CD4-positive, alpha-beta T cell (primary cell): ENCODE results near the gene CLEC10A. TPM values are rescaled to one million over a fixed set of nuclear protein-coding genes. Genes with fewer than 3 reads are reported as not detected.

Experiments
- ATAC-seq: fragments of 200-7000 bp; cut with Tn5 transposase; one replicate; pipeline ENCODE4 v1.10.0; 2022; ENCODE audit warnings: mild to moderate bottlenecking; ENCODE audit not compliant: poor library complexity
- CTCF ChIA-PET: fragments of 350-600 bp; sonication (Branson Sonifier 250); formaldehyde crosslinking; loops from one replicate; lab custom pipeline; 2021; ENCODE audit warnings: antibody characterized with exemption, inconsistent platforms; lab: Charles Lee
- POLR2A ChIA-PET: fragments of 350-600 bp; sonication (Branson Sonifier 250); formaldehyde crosslinking; loops from one replicate; lab custom pipeline; 2021; ENCODE audit warnings: antibody characterized with exemption, inconsistent platforms; lab: Charles Lee
- DNase-seq, 14 experiments: peaks; one replicate each; pipeline ENCODE4 v3.0.0-alpha.2; 2013 to 2020; ENCODE audit warnings: mixed read lengths in 2 of 14
- H3K27ac ChIP-seq, 2 donors: one replicate each; pipeline versions ENCODE4 v1.5.1 to v1.7.0; 2013; ENCODE audit warnings: low read length in 2 of 2, low read depth in 1 of 2, mild to moderate bottlenecking in 1 of 2
- H3K27me3 ChIP-seq, 2 experiments: 1 replicate in 1 of 2; 2 replicates in 1 of 2; pipeline versions ENCODE4 v1.6.1 to v1.7.0; 2013; ENCODE audit warnings: low read length in 2 of 2, control low read depth in 1 of 2, mild to moderate bottlenecking in 1 of 2, moderate library complexity in 1 of 2; ENCODE audit not compliant: insufficient read depth in 2 of 2, control insufficient read depth in 1 of 2
- H3K36me3 ChIP-seq: one replicate; pipeline ENCODE4 v1.6.1; 2013; ENCODE audit warnings: low read length, control low read depth; ENCODE audit not compliant: insufficient read depth
- H3K4me1 ChIP-seq: one replicate; pipeline ENCODE4 v1.6.1; 2013; ENCODE audit warnings: low read length, control low read depth; ENCODE audit not compliant: insufficient read depth
- H3K4me3 ChIP-seq: one replicate; pipeline ENCODE4 v1.5.1; 2013; ENCODE audit warnings: mild to moderate bottlenecking, low read length, moderate library complexity
- H3K9me3 ChIP-seq, 2 experiments: 1 replicate in 1 of 2; 2 replicates in 1 of 2; pipeline versions ENCODE4 v1.6.1 to v1.7.0; 2013; ENCODE audit warnings: low read length in 2 of 2, mild to moderate bottlenecking in 2 of 2, control low read depth in 1 of 2, moderate library complexity in 1 of 2; ENCODE audit not compliant: control insufficient read depth in 1 of 2, insufficient read depth in 1 of 2
- H3K27ac Mint-ChIP-seq: one replicate; pipeline ENCODE4 v1.8.0; 2020; ENCODE audit warnings: mixed read lengths
- H3K27me3 Mint-ChIP-seq: one replicate; pipeline ENCODE4 v1.8.0; 2021; ENCODE audit warnings: mixed read lengths
- H3K36me3 Mint-ChIP-seq: one replicate; pipeline ENCODE4 v1.8.0; 2021; ENCODE audit warnings: low read depth, mixed read lengths
- H3K4me1 Mint-ChIP-seq: one replicate; pipeline ENCODE4 v1.8.0; 2021; ENCODE audit warnings: low read depth, mixed read lengths
- H3K4me3 Mint-ChIP-seq: one replicate; pipeline ENCODE4 v1.8.0; 2020; ENCODE audit warnings: mild to moderate bottlenecking, mixed read lengths
- H3K9me3 Mint-ChIP-seq: one replicate; pipeline ENCODE4 v1.8.0; 2020; ENCODE audit warnings: mixed read lengths
- intact Hi-C, 2 experiments: fragments of 100-400 bp; cut with DNase I in 1 of 2; cut with micrococcal nuclease in 1 of 2; formaldehyde crosslinking; loops; one replicate each; pipeline versions ENCODE4 v1.15.1 to v1.9.0; 2023 to 2025; cut with DNase I, micrococcal nuclease
- total RNA-seq, 174 experiments: library from RNA in 2 of 174; stranded (reverse) in 2 of 174; gene quantifications; one replicate each; pipeline ENCODE4 v1.2.3 and lab custom pipeline; 2021 to 2026
- TF ChIP-seq, protein P1 (sequence below): fragments of 200-600 bp; IDR thresholded peaks from one replicate; pipeline ENCODE4 v1.8.0; 2022; ENCODE audit warnings: antibody characterized with exemption, mild to moderate bottlenecking

The CLEC10A gene
- total RNA-seq, 2 experiments from 2014 or later, result 0.59 to 0.96 TPM

DNA sequence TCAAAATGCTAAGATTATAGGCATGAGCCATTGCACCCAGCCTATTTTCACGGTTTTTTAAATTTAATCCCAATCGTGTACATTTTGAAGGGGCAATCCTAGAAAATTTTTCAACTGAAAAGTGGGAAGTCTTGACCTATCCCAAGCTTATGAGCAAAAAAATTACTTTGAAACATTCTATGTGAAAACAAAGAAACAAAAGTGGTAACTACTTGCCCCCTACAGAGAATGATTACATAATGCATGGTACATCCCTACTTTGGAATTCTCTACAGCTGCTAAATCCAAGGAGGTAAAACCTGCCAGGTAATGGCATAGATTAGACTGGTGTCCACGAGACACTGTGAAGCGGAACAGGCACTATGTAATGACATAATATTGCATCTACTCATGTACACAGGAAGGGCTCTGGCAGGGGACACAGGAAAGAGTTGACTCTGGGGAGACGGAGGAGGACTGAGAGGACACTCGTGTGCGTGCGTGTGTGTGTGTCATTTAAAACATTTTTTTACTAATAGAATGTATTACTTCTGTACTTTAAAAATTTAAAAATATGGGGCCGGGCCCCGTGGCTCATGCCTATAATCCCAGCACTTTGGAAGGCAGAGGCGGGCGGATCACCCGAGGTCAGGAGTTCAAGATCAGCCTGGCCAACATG is 18.9 kb upstream of the CLEC10A start:
- H3K27me3 ChIP-seq, result no peaks in the 10 kb centered on the region
- H3K4me1 ChIP-seq, result no peaks in the 10 kb centered on the region
- intact Hi-C loops, result loop anchor here in 1 of 2 experiments (5.0 kb wide), 1 partner anchor 37 kb away; no protein-coding TSS in a partner anchor

DNA sequence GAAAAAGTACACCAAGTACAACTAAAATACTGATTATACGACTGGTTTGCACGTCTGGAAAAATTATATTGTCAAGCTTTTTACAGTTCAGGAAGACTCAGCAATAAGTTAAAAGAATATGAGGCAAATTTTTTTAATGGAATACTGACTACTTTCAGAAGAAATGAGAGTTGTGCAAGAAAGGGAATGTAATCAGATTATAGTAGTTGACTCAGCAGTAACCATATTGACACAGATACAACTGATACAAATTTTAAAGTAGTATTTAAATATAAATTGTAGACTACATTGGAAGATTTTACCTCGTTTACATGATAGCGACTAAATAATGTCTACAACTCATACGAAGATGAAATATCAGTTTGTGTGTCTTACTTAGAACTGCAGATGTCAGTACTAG is 17.9 kb upstream of the CLEC10A start:
- Mint-ChIP-seq H3K27me3 (peaks cover 17% of the 10 kb centered on the region), H3K27ac (no peak overlapping the region), H3K4me1 (peaks cover 11% of the 10 kb centered on the region), H3K4me3 (no peak overlapping the region), H3K9me3 (no peaks in the 10 kb centered on the region), H3K36me3 (no peaks in the 10 kb centered on the region)
- ChIA-PET CTCF (interaction anchor here (0.6 kb wide), 1 partner anchor 13 kb away, joined by 3 read pairs; no protein-coding TSS in a partner anchor), POLR2A (interaction anchor here (0.7 kb wide), 1 partner anchor 255 kb away, joined by 3 read pairs; no protein-coding TSS in a partner anchor)
- intact Hi-C loops, result loop anchor here in 1 of 2 experiments (5.0 kb wide), 1 partner anchor 36 kb away; no protein-coding TSS in a partner anchor
- H3K4me3 ChIP-seq, result no peak overlapping the region
- TF ChIP-seq, protein P1, sequence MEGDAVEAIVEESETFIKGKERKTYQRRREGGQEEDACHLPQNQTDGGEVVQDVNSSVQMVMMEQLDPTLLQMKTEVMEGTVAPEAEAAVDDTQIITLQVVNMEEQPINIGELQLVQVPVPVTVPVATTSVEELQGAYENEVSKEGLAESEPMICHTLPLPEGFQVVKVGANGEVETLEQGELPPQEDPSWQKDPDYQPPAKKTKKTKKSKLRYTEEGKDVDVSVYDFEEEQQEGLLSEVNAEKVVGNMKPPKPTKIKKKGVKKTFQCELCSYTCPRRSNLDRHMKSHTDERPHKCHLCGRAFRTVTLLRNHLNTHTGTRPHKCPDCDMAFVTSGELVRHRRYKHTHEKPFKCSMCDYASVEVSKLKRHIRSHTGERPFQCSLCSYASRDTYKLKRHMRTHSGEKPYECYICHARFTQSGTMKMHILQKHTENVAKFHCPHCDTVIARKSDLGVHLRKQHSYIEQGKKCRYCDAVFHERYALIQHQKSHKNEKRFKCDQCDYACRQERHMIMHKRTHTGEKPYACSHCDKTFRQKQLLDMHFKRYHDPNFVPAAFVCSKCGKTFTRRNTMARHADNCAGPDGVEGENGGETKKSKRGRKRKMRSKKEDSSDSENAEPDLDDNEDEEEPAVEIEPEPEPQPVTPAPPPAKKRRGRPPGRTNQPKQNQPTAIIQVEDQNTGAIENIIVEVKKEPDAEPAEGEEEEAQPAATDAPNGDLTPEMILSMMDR, result no peak
- H3K36me3 ChIP-seq, result no peaks in the 10 kb centered on the region
- no peaks in the 10 kb centered on the region for H3K9me3 ChIP-seq
- H3K4me1 ChIP-seq, result no peaks in the 10 kb centered on the region
- no peak overlapping the region for H3K27ac ChIP-seq
- DNase-seq (no peak), ATAC-seq (no peak)
- no peaks in the 10 kb centered on the region for H3K27me3 ChIP-seq

More for the DNA sequence above, 18.9 kb upstream of the CLEC10A start:
- Histone ChIP-seq H3K27ac (no peak overlapping the region), H3K9me3 (no peaks in the 10 kb centered on the region), H3K36me3 (no peaks in the 10 kb centered on the region), H3K4me3 (no peak overlapping the region)
- Mint-ChIP-seq H3K27me3 (peaks cover 12% of the 10 kb centered on the region), H3K27ac (no peak overlapping the region), H3K36me3 (no peaks in the 10 kb centered on the region), H3K4me1 (peaks cover 11% of the 10 kb centered on the region), H3K4me3 (no peak overlapping the region), H3K9me3 (no peaks in the 10 kb centered on the region)
- ChIA-PET CTCF (no interaction called here), POLR2A (no interaction called here)
- no peak for ATAC-seq
- DNase-seq, result no peak
- TF ChIP-seq, protein P1, result no peak

DNA sequence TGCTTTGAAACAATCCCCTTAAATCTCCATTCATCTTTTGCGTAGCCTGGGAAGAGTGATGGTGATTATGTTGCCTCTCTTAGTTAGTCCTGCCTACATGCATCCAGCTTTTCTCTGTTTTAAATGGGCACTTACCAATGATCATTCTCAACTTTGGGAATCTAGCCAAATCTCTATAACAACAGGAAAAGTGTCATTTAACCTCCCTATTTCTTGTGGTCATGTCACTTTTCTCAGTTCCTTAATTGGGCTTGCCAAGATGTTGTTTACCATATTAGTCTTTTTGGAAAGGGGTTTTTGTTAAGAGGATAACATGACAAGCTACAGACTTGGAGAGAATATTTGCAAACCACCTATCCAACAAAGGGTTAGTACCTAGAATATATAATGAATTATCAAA is 15.6 kb upstream of the CLEC10A start:
- Histone ChIP-seq H3K27ac (no peak overlapping the region), H3K27me3 (no peaks in the 10 kb centered on the region), H3K9me3 (no peaks in the 10 kb centered on the region), H3K4me3 (no peak overlapping the region), H3K4me1 (no peaks in the 10 kb centered on the region), H3K36me3 (no peaks in the 10 kb centered on the region)
- intact Hi-C loops, result loop anchor here in 1 of 2 experiments (5.0 kb wide), 1 partner anchor 33 kb away; no protein-coding TSS in a partner anchor
- no peak overlapping the region for H3K4me3 Mint-ChIP-seq
- DNase-seq (peak in 1 of 14 experiments; percentile 43), ATAC-seq (no peak)
- H3K27me3 Mint-ChIP-seq, result peaks cover 20% of the 10 kb centered on the region
- ChIA-PET POLR2A (no interaction called here), CTCF (no interaction called here)
- no peaks in the 10 kb centered on the region for H3K36me3 Mint-ChIP-seq
- H3K27ac Mint-ChIP-seq, result no peak overlapping the region
- H3K4me1 Mint-ChIP-seq, result peaks cover 11% of the 10 kb centered on the region
- TF ChIP-seq, protein P1, result no peak
- no peaks in the 10 kb centered on the region for H3K9me3 Mint-ChIP-seq
